ENCODE measurements around the gene XIRP1.

DNA sequence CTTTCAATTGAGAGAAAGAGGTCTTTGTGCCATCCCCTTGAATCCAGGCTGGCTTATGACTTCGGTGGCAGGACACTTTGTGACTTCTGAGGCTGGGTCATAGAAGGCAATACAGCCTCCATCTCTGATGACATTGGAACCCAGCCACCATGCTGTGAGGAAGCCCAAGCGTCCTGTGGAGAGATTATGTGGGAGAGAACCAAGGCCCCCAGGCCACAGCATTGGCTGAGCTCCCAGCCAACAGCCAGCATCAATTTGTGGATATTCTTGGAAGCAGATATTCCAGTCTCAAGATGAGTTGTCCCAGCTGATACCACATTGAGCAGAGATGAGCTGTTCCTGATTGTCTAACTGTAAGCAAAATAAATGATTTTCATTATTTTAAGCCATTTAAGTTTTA is 12.7 kb upstream of the XIRP1 start:
- no peak for TF ChIP-seq POLR2A (IDR thresholded peaks at IDR 0.05)
- TF ChIP-seq, protein P1, sequence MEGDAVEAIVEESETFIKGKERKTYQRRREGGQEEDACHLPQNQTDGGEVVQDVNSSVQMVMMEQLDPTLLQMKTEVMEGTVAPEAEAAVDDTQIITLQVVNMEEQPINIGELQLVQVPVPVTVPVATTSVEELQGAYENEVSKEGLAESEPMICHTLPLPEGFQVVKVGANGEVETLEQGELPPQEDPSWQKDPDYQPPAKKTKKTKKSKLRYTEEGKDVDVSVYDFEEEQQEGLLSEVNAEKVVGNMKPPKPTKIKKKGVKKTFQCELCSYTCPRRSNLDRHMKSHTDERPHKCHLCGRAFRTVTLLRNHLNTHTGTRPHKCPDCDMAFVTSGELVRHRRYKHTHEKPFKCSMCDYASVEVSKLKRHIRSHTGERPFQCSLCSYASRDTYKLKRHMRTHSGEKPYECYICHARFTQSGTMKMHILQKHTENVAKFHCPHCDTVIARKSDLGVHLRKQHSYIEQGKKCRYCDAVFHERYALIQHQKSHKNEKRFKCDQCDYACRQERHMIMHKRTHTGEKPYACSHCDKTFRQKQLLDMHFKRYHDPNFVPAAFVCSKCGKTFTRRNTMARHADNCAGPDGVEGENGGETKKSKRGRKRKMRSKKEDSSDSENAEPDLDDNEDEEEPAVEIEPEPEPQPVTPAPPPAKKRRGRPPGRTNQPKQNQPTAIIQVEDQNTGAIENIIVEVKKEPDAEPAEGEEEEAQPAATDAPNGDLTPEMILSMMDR (IDR thresholded peaks at IDR 0.05): no peak

Measured in uterus (tissue), 2 donors.